GM21576 (cell line): ENCODE results near the gene SESN3.
"Not testable (repeated sequence)": the region's sequence is repeated elsewhere in the genome, so short reads cannot be mapped to it uniquely, and the experiment has no call there.

Experiments used
- ATAC-seq: cut with Tn5 transposase; IDR thresholded peaks from one replicate; pipeline ENCODE4 v1.9.1; 2021; ENCODE audit warnings: mild to moderate bottlenecking, moderate library complexity; ENCODE audit not compliant: unreplicated experiment

SESN3 gene

GRCh38 chr11:95231127-95231880 lies at the start of gene SESN3:
Gene SESN3, minus strand, starts transcription at chr11:95231202. Its CDS starts 342 bp downstream, at chr11:95230860.
- peak; percentile 94 for ATAC-seq

- ATAC-seq = peak; percentile 63
Observed at GRCh38 chr11:95279921-95280868, 49.2 kb upstream of the SESN3 start.

GRCh38 chr11:95277868-95278267 lies 46.9 kb upstream of the SESN3 start:
- no peak for ATAC-seq

- no peak for ATAC-seq
Observed at GRCh38 chr11:95276139-95276538, 45.1 kb upstream of the SESN3 start.

GRCh38 chr11:95273618-95274017 lies 42.6 kb upstream of the SESN3 start:
- ATAC-seq = not testable (repeated sequence)

GRCh38 chr11:95269036-95269819 lies 38.2 kb upstream of the SESN3 start:
- no peak for ATAC-seq

- ATAC-seq = no peak
Observed at GRCh38 chr11:95268391-95268790, 37.4 kb upstream of the SESN3 start.

GRCh38 chr11:95267601-95268213 lies 36.7 kb upstream of the SESN3 start:
- no peak for ATAC-seq

- ATAC-seq = no peak
Observed at GRCh38 chr11:95266751-95267374, 35.9 kb upstream of the SESN3 start.

- ATAC-seq = no peak
Observed at GRCh38 chr11:95264881-95265280, 33.9 kb upstream of the SESN3 start.

GRCh38 chr11:95262994-95263765 lies 32.2 kb upstream of the SESN3 start:
- ATAC-seq = no peak

GRCh38 chr11:95257456-95257971 lies 26.5 kb upstream of the SESN3 start:
- ATAC-seq = no peak

GRCh38 chr11:95256321-95256779 lies 25.3 kb upstream of the SESN3 start:
- no peak for ATAC-seq

- no peak for ATAC-seq
Observed at GRCh38 chr11:95255251-95256145, 24.5 kb upstream of the SESN3 start.

- peak; percentile 20 for ATAC-seq
Observed at GRCh38 chr11:95254716-95255115, 23.7 kb upstream of the SESN3 start.

- peak; percentile 98 for ATAC-seq
Observed at GRCh38 chr11:95254131-95254704, 23.2 kb upstream of the SESN3 start.

- no peak for ATAC-seq
Observed at GRCh38 chr11:95253141-95253540, 22.1 kb upstream of the SESN3 start.

- no peak for ATAC-seq
Observed at GRCh38 chr11:95252586-95252985, 21.6 kb upstream of the SESN3 start.
